NCI-H82 treated with DMSO at 0.1 percent for 48 hours (cell line): ENCODE results near the gene CRADD.
"Not testable (repeated sequence)": the region's sequence is repeated elsewhere in the genome, so short reads cannot be mapped to it uniquely, and the experiment has no call there.

Source experiments
- DNase-seq: peaks from one replicate; lab custom pipeline; 2025; ENCODE audit not compliant: unreplicated experiment; lab: John Stamatoyannopoulos, UW

The CRADD gene

GRCh38 chr12:93705237-93705636 is 28.1 kb downstream of the CRADD start:
- DNase-seq = no peak

- DNase-seq = no peak
Observed at GRCh38 chr12:93706387-93706786, 29.2 kb downstream of the CRADD start.

GRCh38 chr12:93706824-93707223 is 29.6 kb downstream of the CRADD start:
- DNase-seq = no peak

DNA sequence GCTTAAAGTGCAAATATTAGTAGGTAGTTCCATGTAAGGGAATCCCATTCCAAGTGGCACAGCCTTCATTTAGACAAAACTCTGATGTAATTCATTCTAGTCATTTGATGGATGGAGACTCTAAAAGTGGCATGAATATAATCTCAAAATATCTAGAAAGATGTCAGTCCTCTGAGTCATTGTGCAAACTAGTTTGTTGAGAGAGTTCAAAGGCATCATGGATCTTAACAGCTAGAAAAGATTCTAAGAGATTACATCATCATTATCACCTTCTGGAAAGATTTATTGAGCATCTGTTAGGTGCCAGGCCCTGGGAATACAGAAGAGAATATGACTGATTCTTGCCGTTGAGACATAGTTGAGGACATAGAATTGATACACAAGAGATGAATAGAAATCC is 30.7 kb downstream of the CRADD start:
- DNase-seq = no peak

DNA sequence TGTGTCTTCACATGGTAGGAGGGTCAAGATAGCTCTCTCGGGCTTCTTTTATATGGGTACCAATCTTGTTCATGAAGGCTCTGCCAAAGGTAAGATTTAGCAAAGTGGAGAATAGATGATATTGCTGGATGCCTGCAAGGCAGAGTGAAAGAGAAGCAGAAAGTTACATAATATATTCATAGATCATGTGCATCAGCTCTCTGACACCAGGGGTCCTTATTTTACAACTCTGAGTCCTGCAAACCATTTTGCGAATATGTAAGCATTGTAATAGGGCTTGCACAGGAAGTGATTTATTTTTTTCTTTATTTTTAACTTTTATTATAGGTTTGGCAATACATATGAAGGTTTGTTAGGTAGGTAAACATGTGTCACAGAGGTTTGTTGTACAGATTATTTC is 31.8 kb downstream of the CRADD start:
- no peak for DNase-seq

DNA sequence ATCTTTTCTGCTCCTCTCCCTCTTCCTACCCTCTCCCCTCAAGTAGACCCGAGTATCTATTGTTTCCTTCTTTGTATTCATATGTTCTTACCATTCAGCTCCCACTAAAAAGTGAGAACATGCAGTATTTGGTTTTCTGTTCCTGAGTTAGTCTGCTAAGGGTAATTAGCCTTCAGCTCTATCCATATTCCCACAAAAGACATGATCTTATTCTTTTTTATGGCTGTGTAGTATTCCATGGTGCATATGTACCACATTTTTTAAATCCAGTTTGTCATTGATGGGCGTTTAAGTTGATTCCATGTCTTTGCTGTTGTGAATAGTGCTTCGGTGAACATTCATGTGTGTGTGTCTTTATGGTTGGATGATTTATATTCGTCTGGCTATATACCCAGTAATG is 32.2 kb downstream of the CRADD start:
- DNase-seq = no peak

DNA sequence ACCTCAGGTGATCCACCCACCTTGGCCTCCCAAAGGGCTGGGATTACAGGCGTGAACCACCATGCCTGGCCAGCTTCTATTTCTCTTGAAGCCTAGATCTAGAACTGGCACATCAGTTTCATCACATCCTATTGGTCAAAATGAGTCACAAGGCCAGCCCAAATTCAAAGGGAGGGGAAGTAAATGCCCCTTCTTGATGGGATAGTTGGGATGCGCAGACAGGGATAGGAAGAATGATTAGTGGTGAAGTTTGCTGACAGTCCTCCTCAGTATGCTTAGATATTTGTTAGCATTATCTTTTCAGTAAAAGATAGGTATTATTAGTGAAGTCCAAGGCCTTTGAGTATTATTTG is 33.4 kb downstream of the CRADD start:
- DNase-seq = no peak

- not testable (repeated sequence) for DNase-seq
Observed at GRCh38 chr12:93711502-93711901, 34.3 kb downstream of the CRADD start.

GRCh38 chr12:93712200-93712599 is 35.0 kb downstream of the CRADD start:
- DNase-seq = no peak

DNA sequence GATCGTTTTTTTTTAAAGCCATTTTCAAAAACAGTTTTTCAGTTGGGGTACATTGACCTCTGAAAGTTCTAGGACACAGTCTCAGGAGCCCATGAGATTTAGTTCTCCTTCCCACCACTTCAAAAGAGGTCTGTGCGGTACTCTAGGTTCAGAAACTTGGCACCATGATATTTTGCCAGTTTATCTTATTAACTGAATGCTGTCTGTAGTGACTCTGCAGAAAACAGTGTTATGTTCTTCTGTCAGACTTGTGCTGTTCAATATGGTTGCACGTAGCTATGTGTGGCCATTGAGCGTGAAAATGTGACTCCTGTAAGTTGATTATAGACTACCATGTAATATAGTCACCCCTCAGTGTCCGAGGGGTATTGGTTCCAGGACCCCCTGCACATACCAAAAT is 35.9 kb downstream of the CRADD start:
- DNase-seq = no peak

DNA sequence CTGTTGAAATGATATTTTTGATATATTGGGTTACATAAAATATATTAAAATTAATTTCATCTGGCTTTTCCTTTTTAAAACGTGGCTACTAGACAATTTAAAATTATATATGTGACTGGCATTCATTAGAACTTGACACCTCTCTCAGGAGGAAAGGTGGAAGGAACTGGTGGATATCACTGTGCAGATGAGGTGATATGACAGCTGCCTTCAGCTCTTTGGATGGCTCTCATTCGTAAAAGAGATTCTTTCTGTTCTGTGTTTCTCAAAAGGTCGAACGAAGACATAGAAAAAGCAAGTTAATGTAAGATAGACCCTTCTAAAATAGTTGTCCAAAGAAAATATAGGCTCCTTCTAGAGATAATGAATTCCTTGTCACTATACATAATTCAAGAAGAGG is 36.6 kb downstream of the CRADD start:
- no peak for DNase-seq

- DNase-seq = peak; percentile 23
Observed at GRCh38 chr12:93714382-93714781, 37.2 kb downstream of the CRADD start.

DNA sequence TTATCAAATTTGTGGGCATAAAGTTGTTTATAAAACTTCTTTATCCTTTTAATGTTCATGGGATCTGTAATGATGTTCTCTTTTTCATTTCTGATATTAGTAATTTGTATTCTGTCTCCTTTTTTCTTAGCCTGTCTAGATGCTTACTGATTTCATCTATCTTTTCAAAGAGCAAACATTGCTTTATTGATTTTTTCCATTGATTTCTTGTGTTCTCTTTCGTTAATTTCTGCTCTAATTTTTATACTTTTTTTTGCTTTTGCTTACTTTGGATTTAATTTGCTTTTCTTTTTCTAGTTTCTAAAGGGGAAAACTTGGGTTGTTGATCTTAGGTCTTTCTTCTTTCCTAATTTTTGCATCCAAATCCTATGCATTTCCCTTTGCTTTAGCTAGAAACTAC is 42.5 kb downstream of the CRADD start:
- no peak for DNase-seq

DNA sequence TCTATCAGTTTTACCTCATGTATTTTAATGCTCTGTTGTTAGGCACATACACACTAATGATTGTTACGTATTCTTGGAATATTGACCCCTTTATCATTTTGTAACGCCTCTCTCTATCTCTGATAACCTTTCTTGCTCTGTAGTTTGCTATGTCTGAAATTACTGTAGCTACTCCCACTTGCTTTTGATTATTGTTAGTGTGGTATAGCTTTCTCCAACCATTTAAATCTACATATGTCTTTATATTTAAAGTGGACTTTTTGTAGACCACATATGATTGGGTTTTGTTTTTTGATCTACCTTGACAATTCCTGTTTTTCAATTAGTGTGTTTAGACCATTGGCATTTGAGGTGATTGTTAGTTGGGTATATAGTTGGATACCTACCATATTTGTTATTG is 43.4 kb downstream of the CRADD start:
- DNase-seq = no peak

DNA sequence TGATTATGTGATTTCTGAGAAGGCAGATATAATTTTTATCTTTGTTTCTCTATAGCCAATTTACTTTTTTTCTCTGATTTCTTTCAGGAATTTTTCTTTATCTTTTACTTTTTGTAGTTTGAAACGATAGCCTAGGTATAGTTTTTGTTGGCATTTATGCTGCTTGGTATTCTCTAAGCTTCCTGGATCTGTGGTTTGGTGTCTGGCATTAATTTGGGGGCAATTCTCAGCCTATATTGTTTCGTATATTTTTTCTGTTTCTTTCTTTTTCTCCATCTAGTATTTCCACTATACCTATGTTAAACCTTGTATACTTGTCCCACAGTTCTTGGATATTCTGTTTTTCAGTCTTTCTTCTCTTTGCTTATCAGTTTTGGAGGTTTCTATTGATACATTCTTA is 45.0 kb downstream of the CRADD start:
- no peak for DNase-seq

DNA sequence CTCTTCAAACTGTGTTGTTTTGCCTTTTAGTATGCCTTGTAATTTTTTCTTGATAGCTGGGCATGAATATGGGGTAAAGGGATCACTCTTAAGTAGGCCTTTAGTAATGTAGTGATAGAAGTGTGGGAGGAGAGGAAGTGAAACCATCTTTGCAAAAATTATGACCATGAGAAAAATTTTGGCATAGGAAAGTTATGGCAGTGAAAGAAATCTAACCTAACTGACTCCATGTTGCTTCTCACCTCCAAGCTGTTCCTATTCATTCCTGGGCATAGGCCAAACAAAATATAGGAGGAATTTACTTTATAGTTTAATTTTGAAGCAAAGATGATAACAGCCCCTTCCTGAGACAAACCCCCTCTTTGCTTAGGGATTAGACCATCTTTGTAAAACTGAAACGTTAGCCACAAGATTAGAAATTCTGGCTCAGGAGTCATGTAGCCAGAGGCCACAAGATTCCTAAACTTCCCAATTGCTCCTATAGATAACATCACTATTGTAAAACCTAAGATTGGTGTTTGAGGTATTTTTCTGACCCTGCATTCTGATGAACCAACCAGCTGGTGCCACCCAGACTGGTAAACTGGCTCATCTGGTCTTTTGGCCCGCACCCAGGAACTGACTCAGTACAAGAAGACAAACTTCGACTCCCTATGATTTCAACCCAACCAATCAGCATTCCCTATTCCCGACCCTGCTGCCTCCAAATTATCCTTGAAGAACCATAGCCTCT is 45.8 kb downstream of the CRADD start:
- no peak for DNase-seq

DNA sequence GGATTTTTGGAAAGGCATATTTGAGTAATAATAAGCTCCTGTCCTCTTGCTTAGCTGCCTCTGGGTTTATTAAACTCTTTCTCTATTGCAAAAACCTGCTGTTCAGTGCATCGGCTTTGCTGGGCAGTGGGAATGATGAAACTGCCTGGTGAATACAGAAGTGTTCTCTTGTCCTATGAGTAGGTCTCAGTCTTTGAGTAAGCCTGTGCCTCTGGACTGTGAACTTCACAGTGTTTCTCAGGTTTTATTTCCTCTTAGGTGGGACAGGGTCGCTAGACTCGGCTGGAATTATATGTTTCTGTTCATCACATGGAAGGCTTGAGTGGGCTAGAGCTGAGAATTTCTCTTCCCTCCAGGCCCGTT is 46.4 kb downstream of the CRADD start:
- DNase-seq = no peak

GRCh38 chr12:93725531-93725930 is 48.4 kb downstream of the CRADD start:
- DNase-seq = no peak

DNA sequence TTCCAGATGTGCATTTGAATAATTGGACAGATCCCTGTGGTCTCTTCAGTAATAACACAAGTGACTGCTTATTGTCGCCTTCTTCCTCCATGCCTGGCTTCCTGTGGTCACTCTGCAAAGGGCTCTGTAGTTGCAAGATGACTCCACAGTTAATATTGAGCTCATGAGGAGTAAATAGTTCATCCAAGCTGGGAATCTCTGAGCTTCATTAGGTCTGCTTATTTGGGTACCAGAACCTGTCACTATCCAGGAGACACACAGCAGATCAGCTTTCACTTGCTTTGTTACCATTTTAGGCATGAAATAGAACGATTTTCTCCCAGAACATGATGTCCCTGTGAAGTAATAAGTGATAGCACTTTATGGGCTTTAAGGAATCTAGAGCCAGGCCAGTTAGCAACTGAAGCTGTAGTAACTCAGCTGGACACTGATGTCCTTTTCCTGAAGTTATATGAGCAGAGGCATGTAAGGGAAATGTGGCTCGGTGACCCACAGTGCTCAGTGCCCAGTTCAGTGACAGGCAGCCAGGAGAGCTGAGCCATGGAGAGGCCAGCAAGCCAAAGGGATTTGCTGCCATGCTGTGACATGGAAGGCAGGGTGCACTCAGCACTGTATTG is 50.1 kb downstream of the CRADD start:
- no peak for DNase-seq

DNA sequence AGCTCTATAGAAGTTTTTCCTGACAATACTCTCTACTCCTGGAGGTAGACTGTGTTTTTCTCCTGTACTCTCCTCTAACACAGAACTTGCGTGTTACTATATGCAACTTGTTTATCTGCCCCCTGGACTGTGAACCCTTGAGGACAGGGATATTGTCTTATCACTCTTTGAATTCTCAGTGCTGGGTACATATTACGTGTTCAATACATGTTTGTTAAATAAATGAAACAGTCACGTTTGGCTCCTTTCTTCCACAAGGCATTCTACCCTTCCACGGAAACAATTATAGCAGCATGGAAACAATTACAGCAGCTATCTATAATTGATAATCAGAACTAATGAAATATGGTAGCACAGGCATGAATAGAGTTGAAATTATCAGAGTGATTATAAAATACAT is 50.7 kb downstream of the CRADD start:
- no peak for DNase-seq

DNA sequence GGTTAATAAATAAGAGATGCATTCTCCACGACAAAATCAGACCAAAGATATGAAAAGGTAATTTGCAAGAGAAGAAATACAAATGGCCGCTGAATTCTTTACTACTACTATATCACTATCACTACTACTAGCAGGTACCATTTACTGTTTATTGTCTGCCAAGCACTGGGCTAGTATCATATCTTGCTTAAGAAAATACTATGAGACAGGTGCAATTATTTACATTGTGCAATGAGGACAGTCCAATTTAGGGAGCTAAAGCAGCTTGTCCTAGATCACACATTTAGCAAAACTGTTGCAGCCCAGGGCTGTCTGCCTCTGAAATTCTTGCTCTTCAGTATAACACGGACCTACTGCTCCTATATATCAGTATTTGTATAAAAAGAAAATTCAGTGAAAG is 52.8 kb downstream of the CRADD start:
- no peak for DNase-seq

- DNase-seq = no peak
Observed at GRCh38 chr12:93733358-93733757, 56.2 kb downstream of the CRADD start.

- no peak for DNase-seq
Observed at GRCh38 chr12:93733928-93734327, 56.8 kb downstream of the CRADD start.
